22Rv1 (cell line): ENCODE measurements around the gene BICRAL.
"Not testable (repeated sequence)": the region's sequence is repeated elsewhere in the genome, so short reads cannot be mapped to it uniquely, and the experiment has no call there.

Experiments used
- H3K27ac ChIP-seq: fragments of 450-650 bp; 2 replicates; pipeline ENCODE4 v1.5.1; 2017
- CTCF ChIP-seq: fragments of 450-650 bp; IDR thresholded peaks from 2 replicates; pipeline ENCODE4 v1.5.1; 2017; ENCODE audit warnings: mild to moderate bottlenecking
- ZFX ChIP-seq: fragments of 450-650 bp; IDR thresholded peaks from 2 replicates; pipeline ENCODE4 v1.6.1; 2017; ENCODE audit warnings: antibody characterized with exemption, borderline replicate concordance

Gene BICRAL

GRCh38 chr6:42766163-42766670 lies 15.6 kb upstream of the BICRAL start:
- TF ChIP-seq CTCF: no peak
- TF ChIP-seq ZFX: no peak
- no peak overlapping the region for H3K27ac ChIP-seq

GRCh38 chr6:42769051-42769450 lies 12.8 kb upstream of the BICRAL start:
- H3K27ac ChIP-seq: no peak overlapping the region
- TF ChIP-seq CTCF (no peak), ZFX (no peak)

GRCh38 chr6:42769836-42770235 lies 12.0 kb upstream of the BICRAL start:
- TF ChIP-seq ZFX (no peak), CTCF (no peak)

GRCh38 chr6:42771741-42772100 lies 10.1 kb upstream of the BICRAL start:
- TF ChIP-seq ZFX: no peak
- no peak for TF ChIP-seq CTCF
- H3K27ac ChIP-seq: no peak overlapping the region

More at GRCh38 chr6:42769836-42770235, 12.0 kb upstream of the BICRAL start:
- H3K27ac ChIP-seq: no peak overlapping the region

- no peak overlapping the region for H3K27ac ChIP-seq
Observed at GRCh38 chr6:42774201-42774600, 7.7 kb upstream of the BICRAL start.

GRCh38 chr6:42774821-42775487 lies 6.9 kb upstream of the BICRAL start:
- not testable (repeated sequence) for H3K27ac ChIP-seq

More at GRCh38 chr6:42774201-42774600, 7.7 kb upstream of the BICRAL start:
- TF ChIP-seq CTCF (no peak), ZFX (no peak)

- no peak for TF ChIP-seq ZFX
- TF ChIP-seq CTCF: no peak
- no peak overlapping the region for H3K27ac ChIP-seq
Observed at GRCh38 chr6:42777126-42777822, 4.6 kb upstream of the BICRAL start.
